ENCODE measurements around the gene SPON1. TPM values are rescaled to one million over a fixed set of nuclear protein-coding genes. Genes with fewer than 3 reads are reported as not detected.

SPON1 gene
- total RNA-seq, 1 donor from 2014 or later: 13.2 TPM

- no peaks in the 10 kb centered on the region for H3K27me3 Mint-ChIP-seq (ENCODE audit: low read depth)
- no peak overlapping the region for H3K27ac Mint-ChIP-seq (ENCODE audit: unreplicated experiment)
- no peak for DNase-seq (ENCODE audit: low read depth, low spot score)
- H3K9me3 Mint-ChIP-seq: peaks cover under 1% of the 10 kb centered on the region
- no peaks in the 10 kb centered on the region for H3K4me1 Mint-ChIP-seq
- no peak for TF ChIP-seq CTCF (conservative IDR thresholded peaks at IDR 0.05)
- H3K4me3 Mint-ChIP-seq: no peak overlapping the region
- H3K36me3 Mint-ChIP-seq (ENCODE audit: low read depth): peaks cover 3% of the 10 kb centered on the region
These were observed 161.8 kb downstream of the SPON1 start for GRCh38 chr11:14124350-14124749.

- peaks cover 3% of the 10 kb centered on the region for H3K9me3 Mint-ChIP-seq
- DNase-seq (ENCODE audit: low read depth, low spot score): no peak
- TF ChIP-seq CTCF (conservative IDR thresholded peaks at IDR 0.05): no peak
- no peak overlapping the region for H3K4me3 Mint-ChIP-seq
- H3K27me3 Mint-ChIP-seq (ENCODE audit: low read depth): no peaks in the 10 kb centered on the region
- peaks cover 3% of the 10 kb centered on the region for H3K36me3 Mint-ChIP-seq (ENCODE audit: low read depth)
- H3K4me1 Mint-ChIP-seq: no peaks in the 10 kb centered on the region
- no peak overlapping the region for H3K27ac Mint-ChIP-seq (ENCODE audit: unreplicated experiment)
These were observed 162.4 kb downstream of the SPON1 start for GRCh38 chr11:14124886-14125285.

GRCh38 chr11:14125529-14125928 is 163.0 kb downstream of the SPON1 start:
- Mint-ChIP-seq H3K27ac (ENCODE audit: unreplicated experiment) (no peak overlapping the region), H3K4me3 (no peak overlapping the region), H3K4me1 (no peaks in the 10 kb centered on the region), H3K36me3 (ENCODE audit: low read depth) (peaks cover 3% of the 10 kb centered on the region), H3K9me3 (peaks cover 3% of the 10 kb centered on the region), H3K27me3 (ENCODE audit: low read depth) (no peaks in the 10 kb centered on the region)
- no peak for DNase-seq (ENCODE audit: low read depth, low spot score)
- TF ChIP-seq CTCF (conservative IDR thresholded peaks at IDR 0.05): no peak

GRCh38 chr11:14127679-14128078 is 165.2 kb downstream of the SPON1 start:
- H3K27me3 Mint-ChIP-seq (ENCODE audit: low read depth): peaks cover 5% of the 10 kb centered on the region

GRCh38 chr11:14132312-14132711 is 169.8 kb downstream of the SPON1 start:
- Mint-ChIP-seq H3K4me1 (no peaks in the 10 kb centered on the region), H3K4me3 (no peak overlapping the region), H3K9me3 (peaks cover 3% of the 10 kb centered on the region), H3K36me3 (ENCODE audit: low read depth) (peaks cover 3% of the 10 kb centered on the region), H3K27ac (ENCODE audit: unreplicated experiment) (no peak overlapping the region), H3K27me3 (ENCODE audit: low read depth) (peaks cover 5% of the 10 kb centered on the region)
- DNase-seq (ENCODE audit: low read depth, low spot score): no peak
- no peak for TF ChIP-seq CTCF (conservative IDR thresholded peaks at IDR 0.05)

More at GRCh38 chr11:14127679-14128078, 165.2 kb downstream of the SPON1 start:
- Mint-ChIP-seq H3K4me1 (no peaks in the 10 kb centered on the region), H3K9me3 (peaks cover 3% of the 10 kb centered on the region), H3K36me3 (ENCODE audit: low read depth) (peaks cover 3% of the 10 kb centered on the region), H3K4me3 (no peak overlapping the region), H3K27ac (ENCODE audit: unreplicated experiment) (no peak overlapping the region)
- no peak for TF ChIP-seq CTCF (conservative IDR thresholded peaks at IDR 0.05)
- no peak for DNase-seq (ENCODE audit: low read depth, low spot score)

GRCh38 chr11:14133381-14133780 is 170.9 kb downstream of the SPON1 start:
- no peak overlapping the region for H3K27ac Mint-ChIP-seq (ENCODE audit: unreplicated experiment)
- H3K27me3 Mint-ChIP-seq (ENCODE audit: low read depth): peaks cover 5% of the 10 kb centered on the region
- DNase-seq (ENCODE audit: low read depth, low spot score): no peak
- H3K9me3 Mint-ChIP-seq: peaks cover 3% of the 10 kb centered on the region
- H3K36me3 Mint-ChIP-seq (ENCODE audit: low read depth): peaks cover 3% of the 10 kb centered on the region
- no peaks in the 10 kb centered on the region for H3K4me1 Mint-ChIP-seq
- no peak overlapping the region for H3K4me3 Mint-ChIP-seq
- no peak for TF ChIP-seq CTCF (conservative IDR thresholded peaks at IDR 0.05)

Data from neural crest cell (in vitro differentiated cells).